ENCODE measurements around the gene DPYD.

DPYD gene

GRCh38 chr1:97372531-97372930, 548.3 kb downstream of the DPYD start:
- no peak for TF ChIP-seq CTCF (IDR thresholded peaks at IDR 0.05; ENCODE audit: insufficient read depth, missing control alignments)
- no peak for FAIRE-seq

GRCh38 chr1:97368296-97368695, 552.5 kb downstream of the DPYD start:
- DNase-seq (ENCODE audit: insufficient read length, low spot score): no peak
- no peak for FAIRE-seq
- no peak for TF ChIP-seq CTCF (IDR thresholded peaks at IDR 0.05; ENCODE audit: insufficient read depth, missing control alignments)

More at GRCh38 chr1:97372531-97372930, 548.3 kb downstream of the DPYD start:
- DNase-seq (ENCODE audit: insufficient read length, low spot score): no peak

- TF ChIP-seq CTCF (IDR thresholded peaks at IDR 0.05; ENCODE audit: insufficient read depth, missing control alignments): no peak
- DNase-seq (ENCODE audit: insufficient read length, low spot score): no peak
- no peak for FAIRE-seq
Observed at GRCh38 chr1:97366984-97367383, 553.9 kb downstream of the DPYD start.

GRCh38 chr1:97365026-97365425, 555.8 kb downstream of the DPYD start:
- no peak for TF ChIP-seq CTCF (IDR thresholded peaks at IDR 0.05; ENCODE audit: insufficient read depth, missing control alignments)
- DNase-seq (ENCODE audit: insufficient read length, low spot score): no peak
- FAIRE-seq: no peak

- no peak for FAIRE-seq
- no peak for DNase-seq (ENCODE audit: insufficient read length, low spot score)
- TF ChIP-seq CTCF (IDR thresholded peaks at IDR 0.05; ENCODE audit: insufficient read depth, missing control alignments): no peak
Observed at GRCh38 chr1:97364086-97364485, 556.7 kb downstream of the DPYD start.

GRCh38 chr1:97356309-97356708, 564.5 kb downstream of the DPYD start:
- FAIRE-seq: no peak
- TF ChIP-seq CTCF (IDR thresholded peaks at IDR 0.05; ENCODE audit: insufficient read depth, missing control alignments): no peak
- DNase-seq (ENCODE audit: insufficient read length, low spot score): no peak

- no peak for TF ChIP-seq CTCF (IDR thresholded peaks at IDR 0.05; ENCODE audit: insufficient read depth, missing control alignments)
- DNase-seq (ENCODE audit: insufficient read length, low spot score) (no peak), FAIRE-seq (no peak)
Observed at GRCh38 chr1:97352936-97353382, 567.9 kb downstream of the DPYD start.
